DMS 273 treated with DMSO at 0.1 percent for 48 hours (cell line): ENCODE measurements around the gene RPH3AL.

Source experiments
- DNase-seq: peaks from one replicate; lab custom pipeline; 2025; lab: John Stamatoyannopoulos, UW

The RPH3AL gene

DNA sequence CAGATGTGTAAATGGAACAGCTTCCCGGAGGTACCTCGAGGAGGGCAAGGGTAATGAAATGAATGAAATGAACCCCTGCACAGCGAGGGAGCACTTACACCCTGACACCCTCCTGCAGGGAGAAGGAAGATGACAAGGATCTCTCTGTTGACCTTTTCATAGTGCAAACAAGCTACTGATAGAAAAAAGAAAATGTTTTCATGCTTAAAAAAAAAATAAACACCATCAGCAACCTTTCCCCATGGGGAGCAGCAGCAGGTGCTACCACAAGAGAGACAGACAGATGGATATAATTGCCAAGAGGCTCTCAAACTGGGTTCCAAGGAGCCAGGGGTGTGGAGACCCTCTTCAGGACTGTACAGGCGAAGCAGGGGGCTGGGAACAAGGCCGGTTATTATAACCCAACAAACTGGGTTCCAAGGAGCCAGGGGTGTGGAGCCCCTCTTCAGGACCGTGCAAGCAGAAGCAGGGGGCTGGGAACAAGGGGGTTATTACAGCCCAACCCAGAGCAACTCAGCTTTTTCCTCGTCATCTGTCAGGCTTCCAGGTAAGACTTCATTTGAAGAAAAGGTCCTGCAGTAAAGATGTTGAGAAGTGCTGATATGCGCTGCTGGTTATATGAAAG, 718 bp upstream of the RPH3AL start:
- no peak for DNase-seq

DNA sequence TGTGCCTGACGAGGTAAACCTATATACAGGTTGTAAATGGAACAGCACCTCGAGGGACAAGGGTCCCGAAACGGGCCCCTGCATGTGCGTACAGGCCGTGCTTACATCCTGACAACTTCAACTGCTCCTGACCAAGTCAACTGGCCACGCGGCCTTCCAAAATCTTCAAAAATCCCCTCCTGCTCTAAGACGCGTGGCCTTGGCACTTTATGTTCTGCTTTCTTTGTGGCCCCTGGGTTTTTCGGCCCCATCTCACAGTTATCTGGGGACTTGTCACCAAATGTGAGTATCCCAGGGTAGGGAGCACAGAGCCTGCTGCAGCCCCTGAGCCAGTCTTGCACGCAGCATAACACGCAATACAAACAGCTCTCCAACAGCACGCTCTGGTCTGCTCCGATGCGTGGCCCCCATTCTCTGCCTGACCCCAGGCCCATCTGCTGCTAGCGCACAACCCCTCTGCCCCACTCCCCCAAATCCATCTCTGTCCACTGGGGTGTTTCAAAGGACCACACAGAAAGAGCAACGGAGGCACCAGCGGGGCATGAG, 659 bp downstream of the RPH3AL start:
- no peak for DNase-seq

DNA sequence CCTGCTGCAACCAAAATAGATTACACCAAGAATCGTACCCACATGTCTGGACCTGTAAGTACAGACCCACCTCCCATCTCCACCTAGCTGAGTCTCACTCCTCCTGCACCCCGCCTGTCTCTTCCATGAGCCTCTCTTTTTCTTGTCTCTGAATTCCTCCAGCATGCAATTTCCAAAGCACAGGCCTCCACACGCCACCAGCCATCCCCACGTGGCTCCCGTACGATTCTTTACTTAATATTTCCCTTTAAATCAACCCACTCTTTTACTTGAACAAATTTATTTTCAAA, 1.2 kb downstream of the RPH3AL start:
- no peak for DNase-seq

DNA sequence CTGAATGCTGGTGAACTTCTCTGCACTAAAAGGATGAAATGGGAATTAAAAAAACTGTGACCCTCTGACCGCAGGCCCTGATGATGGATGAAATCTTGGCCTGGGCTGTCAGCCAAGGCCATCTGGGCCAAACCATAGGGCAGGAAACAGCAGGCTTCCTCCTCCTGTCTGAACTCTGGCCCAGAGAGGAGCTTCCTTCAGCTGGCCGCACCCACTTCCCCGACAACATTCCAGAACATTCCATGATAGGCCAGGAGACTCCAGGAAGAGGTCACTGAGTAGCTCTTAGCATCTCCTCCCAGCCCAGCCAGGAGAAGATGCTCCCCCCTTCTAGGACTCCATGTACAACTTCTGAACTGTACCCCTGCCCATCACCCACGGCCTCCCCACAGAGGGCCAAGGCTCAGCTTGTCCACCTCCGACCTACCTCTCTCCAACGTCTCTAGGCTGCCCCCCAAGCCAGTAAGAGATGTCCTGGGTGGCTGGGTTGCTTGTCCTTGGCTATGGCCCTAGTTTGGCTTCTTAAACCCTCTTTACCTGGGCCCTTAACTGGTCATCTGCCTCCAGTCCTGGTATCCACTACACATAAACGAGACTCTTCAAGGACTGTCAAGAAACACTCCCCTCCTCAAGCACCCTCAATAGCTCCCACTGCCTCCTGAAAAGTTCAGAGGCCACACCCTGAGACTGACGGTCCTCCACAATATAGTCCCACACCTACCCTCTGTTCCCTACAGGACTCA, 1.7 kb downstream of the RPH3AL start:
- DNase-seq: no peak

DNA sequence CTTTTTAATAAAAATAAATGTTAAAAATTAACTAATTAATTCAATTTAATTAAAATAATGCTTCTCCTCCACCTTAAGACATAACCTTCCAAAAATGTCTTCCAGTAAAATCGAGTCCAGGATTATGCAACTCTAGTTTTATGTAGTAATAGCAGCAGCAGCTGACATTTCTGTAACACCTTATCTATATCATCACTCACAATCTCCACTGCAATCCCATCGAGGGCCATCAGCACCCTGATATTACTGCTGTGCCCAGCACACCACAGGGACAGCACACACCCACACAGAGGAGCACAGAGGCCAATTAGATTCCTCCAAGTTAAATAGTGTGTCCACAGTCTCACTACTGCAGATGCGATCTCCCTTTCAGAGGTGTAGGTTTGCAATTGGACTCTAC, 2.9 kb downstream of the RPH3AL start:
- no peak for DNase-seq

DNA sequence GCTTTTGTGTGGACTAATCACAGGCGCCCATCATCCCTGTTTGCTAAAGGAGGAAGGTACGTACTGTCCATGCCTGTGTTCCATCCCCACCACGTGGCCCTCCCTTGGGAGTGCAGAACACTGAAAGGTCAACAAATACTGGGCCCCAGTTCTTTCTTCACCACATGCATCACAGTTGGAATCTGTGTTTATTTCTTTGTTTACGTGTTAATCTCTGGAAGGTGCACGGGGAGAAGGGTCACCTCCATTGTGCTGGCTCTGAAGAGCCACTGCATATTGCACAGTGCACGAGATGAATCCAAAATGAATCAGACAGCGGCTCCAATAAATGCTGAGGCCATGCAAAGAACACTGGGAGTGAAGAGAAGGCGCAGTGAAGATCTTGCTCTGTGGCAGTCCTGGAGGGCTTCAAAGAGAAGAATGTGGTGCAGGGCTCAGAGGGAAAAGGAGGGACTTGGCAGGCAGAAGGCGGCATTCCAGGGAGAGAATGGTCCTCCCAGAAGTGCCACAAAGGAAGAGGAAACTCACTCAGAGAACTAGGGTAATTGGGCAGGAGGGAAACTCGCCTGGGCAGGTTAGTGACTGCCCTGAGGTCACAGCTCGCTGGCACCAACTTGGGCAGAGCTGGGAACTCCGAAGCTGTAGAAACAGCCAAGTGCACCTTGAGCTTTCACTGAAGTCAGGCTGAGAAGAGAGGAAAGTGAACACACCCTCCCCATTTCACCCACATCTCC, 3.7 kb downstream of the RPH3AL start:
- no peak for DNase-seq

DNA sequence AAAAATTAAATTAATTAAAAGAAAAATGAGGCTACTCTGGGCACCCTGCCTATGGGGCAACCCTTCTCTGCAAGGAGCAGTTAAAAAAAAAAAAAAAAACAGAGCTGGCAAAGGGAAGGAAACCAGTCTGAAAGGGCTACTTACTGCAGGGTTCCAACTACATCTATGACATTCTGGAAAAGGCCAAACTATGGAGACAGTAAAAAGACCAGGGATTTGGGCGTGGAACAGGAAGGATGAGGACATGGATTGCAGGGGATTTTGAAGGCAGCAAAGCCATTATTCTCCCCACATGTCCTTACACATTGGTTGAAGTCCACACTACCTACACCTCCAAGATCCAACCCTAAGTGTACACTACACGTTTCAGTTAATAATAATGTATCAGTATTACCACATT, 4.6 kb downstream of the RPH3AL start:
- DNase-seq: no peak

DNA sequence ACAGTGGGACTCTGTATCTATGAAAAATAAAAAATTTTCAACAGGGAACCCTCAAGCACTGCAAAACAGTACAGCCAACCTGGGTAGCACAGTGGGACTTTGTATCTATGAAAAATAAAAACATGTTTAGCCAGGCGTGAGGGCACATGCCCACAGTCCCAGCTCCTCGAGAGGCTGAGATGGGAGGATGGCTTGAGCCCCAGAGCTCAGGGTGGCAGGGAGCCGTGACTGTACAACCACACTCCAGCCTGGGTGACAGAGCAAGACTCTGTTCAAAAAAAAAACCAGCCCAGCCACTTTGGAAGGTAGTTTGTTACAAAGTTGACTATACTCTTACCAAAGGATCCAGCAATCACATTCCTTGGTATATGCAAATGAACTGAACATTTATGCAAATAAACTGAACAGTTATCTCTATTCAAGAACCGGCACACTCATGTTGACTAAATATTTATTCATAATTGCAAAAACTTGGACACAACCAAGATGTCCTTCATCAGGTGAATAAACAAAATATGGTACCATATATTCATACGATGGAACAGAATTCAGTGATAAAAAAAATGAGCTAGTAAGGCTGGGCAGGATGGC, 5.2 kb downstream of the RPH3AL start:
- no peak for DNase-seq

DNA sequence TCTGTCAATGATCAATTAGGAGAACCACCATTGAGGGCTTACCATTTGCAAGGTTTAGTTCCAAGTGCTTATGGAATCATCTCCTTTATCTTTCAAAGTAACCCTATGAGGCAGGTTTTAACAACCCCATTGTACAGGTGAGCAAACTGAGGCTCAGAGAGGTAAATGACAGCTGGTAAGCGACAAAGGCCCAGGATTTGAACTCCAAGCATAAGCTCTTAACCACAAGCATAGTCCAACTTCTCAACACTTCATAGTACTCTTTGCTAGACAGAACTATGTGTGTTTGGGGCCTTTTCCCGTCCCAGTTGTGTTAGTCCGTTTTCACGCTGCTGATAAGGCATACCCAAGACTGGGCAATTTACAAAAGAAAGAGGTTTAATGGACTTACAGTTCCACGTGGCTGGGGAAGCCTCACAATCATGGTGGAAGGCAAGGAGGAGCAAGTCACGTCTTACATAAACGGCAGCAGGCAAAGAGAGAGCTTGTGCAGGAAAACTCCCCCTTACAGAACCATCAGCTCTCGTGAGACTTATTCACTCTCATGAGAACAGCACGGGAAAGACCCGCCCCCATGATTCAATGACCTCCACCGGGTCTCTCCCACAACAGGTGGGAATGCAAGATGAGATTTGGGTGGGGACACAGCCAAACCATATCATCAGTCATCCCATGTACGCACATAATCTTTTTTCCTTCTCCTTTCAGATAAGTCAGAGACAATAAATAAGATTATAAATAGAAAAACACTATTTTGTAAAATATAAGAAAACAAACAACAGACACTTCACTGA, 6.4 kb downstream of the RPH3AL start:
- no peak for DNase-seq

DNA sequence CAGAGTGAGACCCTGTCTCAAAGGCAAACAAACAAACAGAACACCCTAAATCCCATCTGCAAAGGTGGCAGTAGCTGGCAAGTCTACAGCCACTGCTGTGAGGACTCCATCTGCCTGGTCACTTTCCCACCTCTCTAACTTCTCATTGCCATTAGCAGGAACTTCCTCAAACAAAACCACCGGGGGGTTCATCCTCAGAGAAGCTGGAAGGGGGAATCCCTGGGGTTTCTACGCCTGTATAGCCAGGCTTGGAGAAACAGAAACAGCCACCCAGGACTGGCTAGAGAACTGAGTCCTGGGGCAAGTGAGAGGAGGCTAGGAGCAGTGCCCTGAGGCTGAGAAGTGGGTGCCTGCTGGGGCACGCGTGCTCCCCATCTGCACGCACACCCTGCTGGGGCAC, 7.3 kb downstream of the RPH3AL start:
- no peak for DNase-seq

DNA sequence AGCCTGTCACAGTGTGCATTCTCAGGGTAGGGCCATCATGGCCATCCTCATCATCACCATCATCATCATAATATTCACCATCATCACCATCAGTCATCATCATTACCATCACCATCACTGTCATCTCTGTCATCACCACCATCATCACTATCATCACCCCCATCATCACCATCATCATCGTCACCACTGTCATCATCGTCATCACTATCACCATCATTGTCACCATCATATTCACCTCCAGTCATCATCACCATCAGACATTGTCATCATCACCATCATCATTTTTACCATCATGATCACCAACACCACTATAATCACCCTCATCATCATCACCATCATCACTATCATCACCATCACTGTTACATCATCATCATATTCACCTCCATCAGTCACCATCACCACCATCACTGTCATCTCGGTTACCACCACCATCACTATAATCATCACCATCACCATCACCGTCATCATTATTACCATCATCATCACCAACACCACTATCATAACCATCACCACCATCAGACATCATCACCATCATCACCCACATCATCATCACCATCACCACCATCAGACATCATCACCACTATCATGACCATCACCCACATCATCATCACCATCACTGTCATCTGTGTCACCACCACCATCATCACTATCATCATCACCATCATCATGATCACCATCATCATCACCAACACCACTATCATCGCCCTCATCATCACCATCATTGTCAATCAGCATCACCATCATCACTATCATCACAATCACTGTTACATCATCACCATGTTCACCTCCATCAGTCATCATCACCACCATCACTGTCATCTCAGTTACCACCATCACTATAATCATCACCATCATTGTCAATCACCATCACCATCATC, 8.5 kb downstream of the RPH3AL start:
- no peak for DNase-seq

DNA sequence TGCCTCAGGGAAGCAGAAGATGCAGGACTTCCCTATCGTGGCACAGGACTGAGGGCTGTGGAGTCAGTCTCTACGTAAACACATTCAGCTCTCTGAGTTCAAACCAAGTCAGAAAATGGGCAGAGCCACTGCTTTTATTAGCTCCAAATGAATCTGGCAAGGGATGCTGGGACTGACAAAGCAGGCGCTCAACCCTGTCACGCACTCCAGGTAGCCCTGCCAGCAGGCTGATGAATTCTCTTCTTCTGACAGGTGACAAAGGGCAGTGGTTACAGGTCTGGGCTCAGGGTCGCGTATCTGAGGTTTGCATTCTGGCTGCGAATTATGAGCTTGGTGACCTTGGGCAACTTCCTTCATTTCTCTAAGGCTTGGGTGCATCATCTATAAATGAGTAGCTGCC, 9.4 kb downstream of the RPH3AL start:
- DNase-seq: no peak

DNA sequence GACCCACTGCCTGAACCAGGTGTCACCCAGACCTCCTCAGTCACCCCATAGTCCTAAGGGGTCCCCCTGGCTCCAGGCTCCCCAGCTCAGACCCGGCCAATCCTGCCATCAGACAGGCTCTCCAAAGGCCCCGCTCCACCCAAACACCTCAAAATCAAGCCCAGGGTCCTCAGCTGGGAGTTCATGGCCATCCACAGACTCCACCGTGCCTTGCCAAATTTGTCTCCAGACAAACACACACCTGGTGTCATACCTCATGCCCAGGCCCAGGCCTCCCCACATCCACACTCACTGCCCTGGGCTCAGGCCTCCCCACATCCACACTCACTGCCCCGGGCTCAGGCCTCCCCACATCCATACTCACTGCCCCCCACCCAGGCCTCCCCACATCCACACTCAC, 12.5 kb downstream of the RPH3AL start:
- DNase-seq: no peak

DNA sequence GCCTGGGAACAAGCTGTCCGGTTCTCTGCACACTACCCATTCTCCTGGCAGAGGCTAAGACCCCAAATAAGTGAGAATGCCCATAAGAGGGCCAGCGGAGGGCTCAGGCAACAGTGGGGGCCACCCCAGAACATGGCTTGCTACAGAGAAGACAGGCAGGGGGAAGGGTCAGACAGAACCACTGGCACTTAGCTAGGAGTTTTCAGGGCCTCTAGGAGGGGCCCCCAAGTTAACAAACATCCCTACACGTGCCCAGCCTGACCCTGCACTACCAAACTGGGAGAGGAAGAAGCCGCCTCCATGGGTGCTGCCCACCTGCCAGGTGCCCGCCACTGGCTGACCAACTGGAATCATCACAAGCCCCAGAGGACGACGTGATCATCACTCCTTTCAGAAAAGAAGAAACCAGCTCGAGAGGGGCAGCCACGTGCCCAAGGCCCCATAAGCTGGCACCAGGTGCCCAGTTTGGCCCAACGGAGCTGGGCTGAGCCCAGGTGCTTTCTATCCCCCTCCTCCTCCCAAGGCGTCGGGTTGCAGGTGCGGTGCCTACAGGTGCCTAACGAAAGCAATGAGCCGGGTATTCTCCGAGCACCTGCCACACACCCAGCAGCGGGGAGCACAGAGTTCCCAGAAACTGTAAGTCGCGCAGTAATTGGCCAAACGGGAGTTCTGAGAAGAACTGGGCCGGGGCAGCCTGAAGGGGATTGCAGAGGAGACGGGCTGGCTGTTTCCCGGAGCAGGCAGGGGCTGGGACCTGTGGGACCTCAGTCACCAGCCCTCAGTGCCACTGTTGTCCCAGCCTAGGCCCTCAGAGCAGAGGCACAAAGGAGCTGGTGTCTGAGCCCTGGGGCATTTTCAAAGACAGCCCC, 13.2 kb downstream of the RPH3AL start:
- no peak for DNase-seq

DNA sequence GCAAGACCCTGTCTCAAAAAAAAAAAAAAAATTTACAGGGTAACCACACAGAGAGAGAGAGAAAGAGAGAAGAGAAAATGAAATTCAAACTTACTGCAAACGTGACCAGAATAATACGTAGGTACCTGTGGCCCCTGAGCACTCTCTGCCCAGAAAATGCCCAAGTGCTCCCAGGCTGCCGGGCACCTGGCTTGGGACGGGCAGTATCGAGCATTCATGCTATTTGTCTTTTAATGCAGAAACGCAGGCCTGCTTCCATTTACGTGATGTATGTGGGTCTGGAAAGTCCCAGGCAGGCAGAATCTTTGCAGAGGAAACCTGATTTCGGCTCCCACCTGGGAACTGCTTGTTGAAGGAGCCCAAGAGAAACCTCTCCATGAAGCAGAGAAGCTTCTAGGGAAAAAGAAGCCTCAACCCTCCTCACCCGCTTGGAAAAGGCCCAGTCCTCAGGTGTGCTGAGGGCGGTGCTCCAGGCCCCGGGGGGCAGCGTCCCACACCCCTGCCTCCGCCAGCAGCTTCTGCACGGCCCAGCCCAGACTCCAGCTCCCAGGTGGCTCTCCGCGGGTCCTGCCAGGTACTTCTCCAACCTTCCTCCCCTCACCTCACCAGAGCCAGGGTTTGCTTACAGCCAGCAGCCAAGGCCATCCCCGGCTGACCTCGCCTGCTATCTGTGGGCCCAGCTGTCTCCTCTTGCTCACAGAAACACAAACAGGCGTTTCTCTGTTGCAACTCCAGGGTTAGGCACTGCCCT, 14.0 kb downstream of the RPH3AL start:
- DNase-seq: no peak

DNA sequence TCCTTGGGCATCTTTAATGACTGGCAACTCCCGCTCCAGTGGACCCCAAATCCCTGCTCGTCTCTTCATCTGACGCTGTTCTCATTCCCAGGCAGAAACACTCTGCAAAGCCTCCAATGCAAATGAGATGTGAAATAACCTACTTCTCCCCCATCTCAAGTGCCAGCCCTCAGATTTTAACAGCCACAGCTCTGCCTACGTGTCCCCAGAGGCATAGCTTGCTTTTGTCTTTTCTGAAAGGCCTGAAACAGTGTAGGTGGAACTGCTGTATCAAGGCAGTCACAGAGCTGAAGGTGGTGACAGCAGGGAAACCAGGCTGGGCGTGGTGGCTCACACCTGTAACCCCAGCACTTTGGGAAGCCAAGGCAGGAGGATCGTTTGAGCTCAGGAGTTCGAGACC, 14.7 kb downstream of the RPH3AL start:
- no peak for DNase-seq

DNA sequence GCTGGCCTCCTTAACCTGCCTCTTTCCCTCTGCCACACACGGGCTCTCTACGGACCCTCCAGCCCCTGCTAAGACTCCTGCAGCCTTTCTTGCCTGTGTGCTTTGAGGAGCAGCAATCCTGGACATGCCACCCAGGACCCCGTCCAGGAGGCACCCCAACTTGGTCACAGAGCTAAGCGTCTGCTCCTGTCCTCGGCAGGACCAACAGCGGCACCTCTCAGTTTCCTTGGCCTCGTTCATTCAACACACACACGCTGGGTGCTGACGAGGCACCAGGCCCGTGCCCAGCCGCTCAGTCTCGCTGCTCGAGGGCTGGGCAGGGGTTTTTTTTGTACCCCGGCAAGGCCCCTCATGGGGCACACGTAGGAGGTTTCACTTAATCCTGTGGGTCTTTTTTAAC, 15.2 kb downstream of the RPH3AL start:
- no peak for DNase-seq

DNA sequence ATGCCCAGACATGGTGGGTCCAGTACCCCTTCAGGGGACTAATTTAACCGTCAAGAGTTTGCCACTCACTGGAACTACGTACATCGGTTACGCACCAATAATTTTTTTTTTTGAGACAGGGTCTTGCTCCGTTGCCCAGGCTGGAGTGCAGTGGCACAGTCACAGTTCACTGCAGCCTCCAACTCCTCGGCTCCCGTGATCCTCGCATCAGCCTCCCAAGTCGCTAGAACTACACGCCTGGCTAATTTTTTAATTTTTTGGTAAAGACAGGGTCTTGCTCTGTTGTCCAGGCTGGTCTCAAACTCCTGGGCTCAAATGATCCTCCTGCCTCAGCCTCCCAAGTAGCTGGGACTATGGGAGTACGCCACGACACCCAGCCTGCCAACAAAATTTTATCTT, 15.6 kb downstream of the RPH3AL start:
- DNase-seq: no peak
